ENCODE measurements around the gene CHMP4B. TPM values are rescaled to one million over a fixed set of nuclear protein-coding genes. Genes with fewer than 3 reads are reported as not detected.
A peak's percentile ranks its signal among the peaks of the same experiment; 100 is the strongest.
"Not testable (repeated sequence)": the region's sequence is repeated elsewhere in the genome, so short reads cannot be mapped to it uniquely, and the experiment has no call there.

The CHMP4B gene
- total RNA-seq, 1 experiment from 2014 or later = 77.6 TPM

GRCh38 chr20:33790566-33790965, 20.6 kb upstream of the CHMP4B start:
- CTCF ChIA-PET = interaction anchor here (0.6 to 2.4 kb wide), 8 partner anchors 11 to 770 kb away, joined by 3 to 15 read pairs (median 3); no protein-coding TSS in a partner anchor
- Mint-ChIP-seq H3K27ac (ENCODE audit: low read depth, unreplicated experiment) (peak overlapping the region; percentile 46), H3K36me3 (ENCODE audit: insufficient read depth, unreplicated experiment) (peaks cover 11% of the 10 kb centered on the region), H3K27me3 (ENCODE audit: insufficient read depth, unreplicated experiment) (no peaks in the 10 kb centered on the region), H3K9me3 (ENCODE audit: unreplicated experiment) (no peaks in the 10 kb centered on the region), H3K4me1 (ENCODE audit: insufficient read depth, unreplicated experiment) (peaks cover 24% of the 10 kb centered on the region), H3K4me3 (ENCODE audit: unreplicated experiment) (no peak overlapping the region)
- intact Hi-C loops (cut with micrococcal nuclease) = no loop called here
- BruUV-seq (replicated peaks) = no TSS peak
- no peak for TF ChIP-seq CTCF (IDR thresholded peaks at IDR 0.05; ENCODE audit: unreplicated experiment)
- POLR2A ChIA-PET = interaction anchor here (0.7 to 5.8 kb wide), 8 partner anchors 11 to 317 kb away, joined by 3 to 97 read pairs (median 4); partner anchors contain the start of gene CHMP4B
- DNase-seq (ENCODE audit: unreplicated experiment) = peak; percentile 49

GRCh38 chr20:33791021-33791420, 20.1 kb upstream of the CHMP4B start:
- Mint-ChIP-seq H3K36me3 (ENCODE audit: insufficient read depth, unreplicated experiment) (peaks cover 11% of the 10 kb centered on the region), H3K9me3 (ENCODE audit: unreplicated experiment) (no peaks in the 10 kb centered on the region), H3K27me3 (ENCODE audit: insufficient read depth, unreplicated experiment) (no peaks in the 10 kb centered on the region), H3K4me1 (ENCODE audit: insufficient read depth, unreplicated experiment) (peaks cover 24% of the 10 kb centered on the region), H3K4me3 (ENCODE audit: unreplicated experiment) (no peak overlapping the region), H3K27ac (ENCODE audit: low read depth, unreplicated experiment) (peak overlapping the region; percentile 46)
- no peak for TF ChIP-seq CTCF (IDR thresholded peaks at IDR 0.05; ENCODE audit: unreplicated experiment)
- CTCF ChIA-PET = interaction anchor here (0.6 to 3.4 kb wide), 9 partner anchors 10 to 770 kb away, joined by 3 to 15 read pairs (median 3); no protein-coding TSS in a partner anchor
- DNase-seq (ENCODE audit: unreplicated experiment) = no peak
- BruUV-seq (replicated peaks) = no TSS peak
- intact Hi-C loops (cut with micrococcal nuclease) = no loop called here
- POLR2A ChIA-PET = interaction anchor here (0.7 to 5.8 kb wide), 6 partner anchors 10 to 160 kb away, joined by 3 to 97 read pairs (median 7); partner anchors contain the start of gene CHMP4B

GRCh38 chr20:33791540-33791939, 19.6 kb upstream of the CHMP4B start:
- Mint-ChIP-seq H3K4me1 (ENCODE audit: insufficient read depth, unreplicated experiment) (peaks cover 24% of the 10 kb centered on the region), H3K27ac (ENCODE audit: low read depth, unreplicated experiment) (no peak overlapping the region), H3K4me3 (ENCODE audit: unreplicated experiment) (no peak overlapping the region), H3K9me3 (ENCODE audit: unreplicated experiment) (no peaks in the 10 kb centered on the region), H3K27me3 (ENCODE audit: insufficient read depth, unreplicated experiment) (no peaks in the 10 kb centered on the region), H3K36me3 (ENCODE audit: insufficient read depth, unreplicated experiment) (peaks cover 11% of the 10 kb centered on the region)
- TF ChIP-seq CTCF (IDR thresholded peaks at IDR 0.05; ENCODE audit: unreplicated experiment) = no peak
- DNase-seq (ENCODE audit: unreplicated experiment) = no peak
- intact Hi-C loops (cut with micrococcal nuclease) = no loop called here
- BruUV-seq (replicated peaks) = no TSS peak
- POLR2A ChIA-PET = interaction anchor here (1.3 to 5.8 kb wide), 4 partner anchors 10 to 59 kb away, joined by 3 to 97 read pairs (median 13); partner anchors contain the start of gene CHMP4B
- CTCF ChIA-PET = interaction anchor here (0.7 to 3.4 kb wide), 19 partner anchors 10 to 338 kb away, joined by 3 to 16 read pairs (median 5); partner anchors contain the start of gene CHMP4B

GRCh38 chr20:33791959-33792597, 19.1 kb upstream of the CHMP4B start:
- ChIA-PET CTCF (interaction anchor here (0.6 to 3.4 kb wide), 30 partner anchors 9 to 455 kb away, joined by 3 to 16 read pairs (median 4); partner anchors contain the start of gene CHMP4B), POLR2A (interaction anchor here (1.6 to 5.8 kb wide), 2 partner anchors 12 to 20 kb away, joined by 4 to 97 read pairs; partner anchors contain the start of gene CHMP4B)
- Mint-ChIP-seq H3K4me3 (ENCODE audit: unreplicated experiment) (no peak overlapping the region), H3K36me3 (ENCODE audit: insufficient read depth, unreplicated experiment) (peaks cover 11% of the 10 kb centered on the region), H3K27ac (ENCODE audit: low read depth, unreplicated experiment) (no peak overlapping the region), H3K27me3 (ENCODE audit: insufficient read depth, unreplicated experiment) (no peaks in the 10 kb centered on the region), H3K4me1 (ENCODE audit: insufficient read depth, unreplicated experiment) (peaks cover 24% of the 10 kb centered on the region), H3K9me3 (ENCODE audit: unreplicated experiment) (no peaks in the 10 kb centered on the region)
- BruUV-seq (replicated peaks) = no TSS peak
- DNase-seq (ENCODE audit: unreplicated experiment) = peak; percentile 48
- peak; percentile 87 for TF ChIP-seq CTCF (IDR thresholded peaks at IDR 0.05; ENCODE audit: unreplicated experiment)
- intact Hi-C loops (cut with micrococcal nuclease) = no loop called here

GRCh38 chr20:33792598-33792989, 18.6 kb upstream of the CHMP4B start:
- peaks cover 24% of the 10 kb centered on the region for H3K4me1 Mint-ChIP-seq (ENCODE audit: insufficient read depth, unreplicated experiment)
- DNase-seq (ENCODE audit: unreplicated experiment); H3K9me3 Mint-ChIP-seq (ENCODE audit: unreplicated experiment); H3K4me3 Mint-ChIP-seq (ENCODE audit: unreplicated experiment); intact Hi-C loops (cut with micrococcal nuclease); BruUV-seq (replicated peaks); H3K27me3 Mint-ChIP-seq (ENCODE audit: insufficient read depth, unreplicated experiment); H3K27ac Mint-ChIP-seq (ENCODE audit: low read depth, unreplicated experiment): not testable (repeated sequence)
- H3K36me3 Mint-ChIP-seq (ENCODE audit: insufficient read depth, unreplicated experiment) = peaks cover 11% of the 10 kb centered on the region
- CTCF ChIA-PET = interaction anchor here (0.6 to 3.4 kb wide), 29 partner anchors 9 to 454 kb away, joined by 3 to 16 read pairs (median 4); partner anchors contain the start of gene CHMP4B
- POLR2A ChIA-PET = interaction anchor here (0.6 to 5.8 kb wide), 4 partner anchors 11 to 191 kb away, joined by 3 to 97 read pairs (median 4); partner anchors contain the start of gene CHMP4B

Measured in MCF 10A (cell line).